Effector memory CD4-positive, alpha-beta T cell (primary cell): ENCODE data around the gene GTF3C1.
"Not testable (repeated sequence)": the region's sequence is repeated elsewhere in the genome, so short reads cannot be mapped to it uniquely, and the experiment has no call there.

Experiments
- DNase-seq, 3 donors: peaks; one replicate each; pipeline ENCODE4 v3.0.0-alpha.2; 2020
- H3K27ac ChIP-seq: 2 replicates; pipeline ENCODE4 v1.7.0; 2013; ENCODE audit warnings: mild to moderate bottlenecking, low read length, moderate library complexity; ENCODE audit not compliant: insufficient read depth, poor library complexity, severe bottlenecking
- H3K27me3 ChIP-seq: replicated peaks from 2 replicates; pipeline ENCODE4 v1.7.0; 2013; ENCODE audit warnings: mild to moderate bottlenecking, low read length; ENCODE audit not compliant: insufficient read depth, control insufficient read depth, poor library complexity, severe bottlenecking
- H3K36me3 ChIP-seq: 2 replicates; pipeline ENCODE4 v1.7.0; 2013; ENCODE audit warnings: mild to moderate bottlenecking, low read length, moderate library complexity; ENCODE audit not compliant: control insufficient read depth, insufficient read depth
- H3K4me1 ChIP-seq: 2 replicates; pipeline ENCODE4 v1.7.0; 2013; ENCODE audit warnings: low read length, mild to moderate bottlenecking; ENCODE audit not compliant: control insufficient read depth, insufficient read depth, poor library complexity, severe bottlenecking
- H3K4me3 ChIP-seq: 2 replicates; pipeline ENCODE4 v1.7.0; 2013; ENCODE audit warnings: low read length, low read depth, mild to moderate bottlenecking; ENCODE audit not compliant: insufficient read depth, poor library complexity, severe bottlenecking
- H3K9me3 ChIP-seq: 2 replicates; pipeline ENCODE4 v1.7.0; 2013; ENCODE audit warnings: mild to moderate bottlenecking, low read length, moderate library complexity; ENCODE audit not compliant: control insufficient read depth

The GTF3C1 gene

DNA sequence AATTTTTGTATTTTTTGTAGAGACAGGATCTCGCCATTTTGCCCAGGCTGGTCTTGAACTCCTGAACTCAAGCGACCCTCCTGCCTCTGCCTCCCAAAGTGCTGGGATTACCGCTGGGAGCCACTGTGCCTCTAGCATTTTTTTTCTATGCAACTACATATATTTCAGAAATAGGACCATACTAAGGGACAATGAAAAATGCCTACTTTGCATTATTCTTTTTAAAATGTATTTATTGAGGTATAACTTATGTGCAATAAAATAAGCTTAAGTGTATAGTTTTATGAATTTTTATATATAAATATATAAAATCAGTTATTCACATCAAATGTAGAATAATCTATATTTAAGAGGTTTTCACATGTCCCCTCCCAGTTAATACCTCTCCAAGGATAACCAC is 38.3 kb upstream of the GTF3C1 start:
- Histone ChIP-seq H3K27ac (no peak overlapping the region), H3K4me1 (no peaks in the 10 kb centered on the region), H3K27me3 (no peaks in the 10 kb centered on the region), H3K4me3 (no peak overlapping the region), H3K36me3 (no peaks in the 10 kb centered on the region), H3K9me3 (no peaks in the 10 kb centered on the region)
- DNase-seq = no peak

DNA sequence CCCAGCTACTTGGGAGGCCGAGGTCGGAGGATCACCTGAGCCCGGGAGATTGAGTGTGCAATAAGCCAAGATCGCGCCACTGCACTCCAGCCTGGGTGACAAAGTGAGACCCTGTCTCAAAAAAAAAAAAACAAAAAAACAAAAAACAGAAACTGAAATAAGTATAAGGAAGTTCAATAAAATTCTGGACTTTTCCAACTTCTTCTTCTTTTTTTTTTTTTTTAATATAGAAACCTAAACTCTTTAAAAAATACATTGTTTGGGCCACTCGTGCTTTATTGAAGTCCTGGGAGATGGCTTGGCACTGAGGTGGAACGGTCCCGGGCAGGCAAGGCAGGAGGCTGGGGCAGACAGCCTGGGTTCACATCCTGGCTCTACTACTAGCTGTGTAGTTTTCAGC is 37.0 kb upstream of the GTF3C1 start:
- Histone ChIP-seq H3K36me3 (no peaks in the 10 kb centered on the region), H3K27me3 (no peaks in the 10 kb centered on the region), H3K9me3 (no peaks in the 10 kb centered on the region), H3K27ac (no peak overlapping the region), H3K4me3 (no peak overlapping the region), H3K4me1 (no peaks in the 10 kb centered on the region)
- no peak for DNase-seq

DNA sequence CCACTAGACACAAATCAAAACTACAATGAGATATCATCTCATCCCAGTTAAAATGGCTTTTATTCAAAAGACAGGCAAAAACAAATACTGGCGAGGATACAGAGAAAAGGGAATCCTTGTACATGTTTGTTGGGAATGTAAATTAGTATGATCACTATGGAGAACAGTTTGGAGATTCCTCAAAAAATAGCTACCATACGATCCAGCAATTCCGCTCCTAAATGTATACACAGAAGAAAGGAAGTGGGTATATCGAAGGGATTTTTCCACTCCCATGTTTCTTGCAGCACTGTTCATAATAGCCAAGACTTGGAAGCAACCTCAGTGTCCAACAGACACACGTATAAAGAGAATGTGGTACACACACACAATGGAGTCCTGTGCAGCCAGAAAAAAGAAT is 35.5 kb upstream of the GTF3C1 start:
- H3K4me1 ChIP-seq = no peaks in the 10 kb centered on the region
- H3K36me3 ChIP-seq = no peaks in the 10 kb centered on the region
- no peak for DNase-seq
- no peaks in the 10 kb centered on the region for H3K9me3 ChIP-seq
- no peak overlapping the region for H3K4me3 ChIP-seq
- no peak overlapping the region for H3K27ac ChIP-seq
- H3K27me3 ChIP-seq = no peaks in the 10 kb centered on the region

DNA sequence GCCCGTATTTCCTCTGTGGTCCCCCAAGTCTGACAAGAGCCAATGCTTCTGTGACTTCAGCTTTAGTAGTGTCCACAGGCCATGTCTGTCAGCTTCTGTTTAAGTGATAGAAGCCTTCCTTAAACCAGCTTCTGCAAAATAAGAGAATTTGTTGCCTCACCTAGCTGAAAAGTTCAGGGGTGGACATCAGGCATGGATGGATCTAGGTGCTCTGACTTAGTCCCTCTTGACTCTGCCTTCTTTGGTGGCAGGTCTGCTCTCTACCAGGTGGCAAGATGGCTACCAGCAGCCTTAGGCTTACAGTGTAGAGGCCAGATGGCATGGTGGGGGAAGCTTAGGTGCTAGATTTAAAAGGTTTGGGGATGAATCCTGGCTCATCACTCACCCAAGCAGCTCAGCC is 33.9 kb upstream of the GTF3C1 start:
- peaks cover 4% of the 10 kb centered on the region for H3K36me3 ChIP-seq
- no peak overlapping the region for H3K4me3 ChIP-seq
- DNase-seq = no peak
- no peak overlapping the region for H3K27ac ChIP-seq
- no peaks in the 10 kb centered on the region for H3K27me3 ChIP-seq
- H3K9me3 ChIP-seq = no peaks in the 10 kb centered on the region
- no peaks in the 10 kb centered on the region for H3K4me1 ChIP-seq

DNA sequence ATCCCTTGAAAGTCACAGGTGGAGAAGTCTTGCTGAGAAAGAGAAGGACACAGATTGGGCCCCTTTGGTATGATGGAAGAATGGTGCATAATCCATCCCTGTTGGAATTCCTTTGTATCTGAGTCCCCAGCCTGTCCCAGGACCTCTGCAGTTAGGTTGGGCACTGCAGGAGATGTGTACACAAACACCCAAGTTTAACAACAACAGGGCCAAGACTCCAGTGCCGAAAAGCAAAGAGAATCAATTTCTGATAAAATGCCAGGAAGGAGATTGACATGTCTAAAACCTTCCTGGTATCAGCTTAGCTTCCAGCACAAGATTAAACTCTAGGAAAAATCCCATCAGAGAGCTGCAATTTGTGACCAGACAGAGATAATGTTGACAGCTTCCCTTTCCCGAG is 33.2 kb upstream of the GTF3C1 start:
- H3K27ac ChIP-seq = no peak overlapping the region
- no peaks in the 10 kb centered on the region for H3K9me3 ChIP-seq
- H3K36me3 ChIP-seq = peaks cover 4% of the 10 kb centered on the region
- no peak overlapping the region for H3K4me3 ChIP-seq
- no peaks in the 10 kb centered on the region for H3K4me1 ChIP-seq
- no peaks in the 10 kb centered on the region for H3K27me3 ChIP-seq
- no peak for DNase-seq

DNA sequence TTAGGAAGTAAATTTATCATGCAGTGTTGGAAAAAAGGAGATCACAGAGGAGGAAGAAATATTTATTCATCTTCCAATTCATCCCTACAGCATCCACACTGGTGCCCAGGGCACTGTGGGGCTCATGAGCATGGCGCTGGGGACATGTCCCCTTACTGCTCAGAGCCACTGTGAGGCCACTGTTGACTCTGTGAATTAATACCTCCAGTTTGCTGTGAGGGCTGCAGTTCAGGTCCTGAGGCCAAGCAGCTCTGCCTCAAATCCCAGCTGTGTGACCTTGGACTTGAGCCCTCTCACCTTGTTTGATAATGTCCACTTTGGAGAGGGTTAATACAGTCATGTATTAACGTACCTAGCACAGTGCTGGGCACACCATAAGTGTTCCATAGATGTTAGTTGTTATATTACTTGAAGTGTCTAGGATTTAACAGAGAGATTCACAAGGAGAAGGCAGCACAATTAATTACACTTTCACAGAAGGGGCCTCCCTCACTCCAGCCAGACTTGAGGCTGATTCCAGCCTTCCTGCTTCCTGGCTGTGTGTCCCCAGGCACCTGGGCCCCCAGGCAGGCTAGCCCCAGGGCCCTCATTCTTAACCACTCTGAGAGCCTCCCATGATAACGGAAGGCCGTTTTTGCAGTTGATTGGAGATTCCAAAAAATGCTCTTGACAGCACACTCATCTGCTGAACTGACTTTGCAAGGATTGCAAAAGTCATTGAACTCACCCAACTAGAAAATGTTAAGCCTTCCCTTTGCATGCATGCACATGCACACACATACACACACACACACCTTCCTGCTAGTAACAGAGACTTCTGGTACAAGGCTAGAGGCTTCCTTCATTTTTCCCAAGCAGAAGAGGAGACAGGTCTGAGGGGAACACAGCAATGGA is 29.6 kb upstream of the GTF3C1 start:
- H3K27me3 ChIP-seq = no peaks in the 10 kb centered on the region
- H3K4me3 ChIP-seq = no peak overlapping the region
- no peaks in the 10 kb centered on the region for H3K9me3 ChIP-seq
- H3K4me1 ChIP-seq = no peaks in the 10 kb centered on the region
- DNase-seq = no peak
- H3K36me3 ChIP-seq = peaks cover 12% of the 10 kb centered on the region
- no peak overlapping the region for H3K27ac ChIP-seq

DNA sequence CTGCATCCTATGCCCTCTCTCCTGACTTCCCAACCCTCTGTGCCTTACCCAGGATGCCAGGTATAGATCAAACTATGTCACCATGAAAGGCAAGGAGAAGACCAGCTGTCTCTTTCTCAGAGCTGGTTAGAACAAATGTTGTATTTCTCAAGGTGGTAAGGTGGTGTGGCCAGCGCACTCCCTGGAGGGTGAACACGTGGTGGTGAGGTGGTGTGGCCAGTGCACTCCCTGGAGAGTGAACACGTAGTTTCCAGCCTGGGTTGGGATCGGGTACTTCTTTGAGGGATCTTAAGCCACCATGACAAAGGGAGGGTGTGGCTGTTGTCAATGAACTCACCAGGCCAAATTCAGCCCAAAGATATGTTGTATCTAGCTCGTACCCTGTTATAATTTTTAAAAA is 27.0 kb upstream of the GTF3C1 start:
- peaks cover 12% of the 10 kb centered on the region for H3K36me3 ChIP-seq
- no peak for DNase-seq
- H3K4me3 ChIP-seq = no peak overlapping the region
- H3K27me3 ChIP-seq = no peaks in the 10 kb centered on the region
- no peak overlapping the region for H3K27ac ChIP-seq
- no peaks in the 10 kb centered on the region for H3K9me3 ChIP-seq
- H3K4me1 ChIP-seq = no peaks in the 10 kb centered on the region

DNA sequence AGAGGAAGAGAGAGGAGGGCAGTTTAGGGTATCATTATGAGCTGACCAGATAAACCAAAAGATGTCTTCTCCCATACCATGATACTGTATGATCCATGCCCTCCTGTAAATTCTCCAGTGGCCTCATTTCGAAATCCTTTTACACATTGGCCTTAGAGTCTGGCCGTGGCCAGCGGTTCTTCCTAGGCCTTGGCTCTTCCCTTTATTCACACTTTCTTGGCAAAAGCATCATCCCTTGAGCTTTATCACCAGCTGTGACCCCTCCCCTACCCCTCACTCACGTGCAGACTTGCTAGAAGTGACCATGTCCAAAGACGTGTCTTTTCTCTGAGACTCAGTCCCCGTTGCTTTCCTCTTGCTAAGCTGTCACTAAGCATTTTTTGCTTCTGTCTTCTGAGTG is 23.0 kb upstream of the GTF3C1 start:
- DNase-seq = no peak
- no peaks in the 10 kb centered on the region for H3K9me3 ChIP-seq
- no peak overlapping the region for H3K27ac ChIP-seq
- no peaks in the 10 kb centered on the region for H3K27me3 ChIP-seq
- H3K4me3 ChIP-seq = no peak overlapping the region
- no peaks in the 10 kb centered on the region for H3K4me1 ChIP-seq
- H3K36me3 ChIP-seq = peaks cover 8% of the 10 kb centered on the region

DNA sequence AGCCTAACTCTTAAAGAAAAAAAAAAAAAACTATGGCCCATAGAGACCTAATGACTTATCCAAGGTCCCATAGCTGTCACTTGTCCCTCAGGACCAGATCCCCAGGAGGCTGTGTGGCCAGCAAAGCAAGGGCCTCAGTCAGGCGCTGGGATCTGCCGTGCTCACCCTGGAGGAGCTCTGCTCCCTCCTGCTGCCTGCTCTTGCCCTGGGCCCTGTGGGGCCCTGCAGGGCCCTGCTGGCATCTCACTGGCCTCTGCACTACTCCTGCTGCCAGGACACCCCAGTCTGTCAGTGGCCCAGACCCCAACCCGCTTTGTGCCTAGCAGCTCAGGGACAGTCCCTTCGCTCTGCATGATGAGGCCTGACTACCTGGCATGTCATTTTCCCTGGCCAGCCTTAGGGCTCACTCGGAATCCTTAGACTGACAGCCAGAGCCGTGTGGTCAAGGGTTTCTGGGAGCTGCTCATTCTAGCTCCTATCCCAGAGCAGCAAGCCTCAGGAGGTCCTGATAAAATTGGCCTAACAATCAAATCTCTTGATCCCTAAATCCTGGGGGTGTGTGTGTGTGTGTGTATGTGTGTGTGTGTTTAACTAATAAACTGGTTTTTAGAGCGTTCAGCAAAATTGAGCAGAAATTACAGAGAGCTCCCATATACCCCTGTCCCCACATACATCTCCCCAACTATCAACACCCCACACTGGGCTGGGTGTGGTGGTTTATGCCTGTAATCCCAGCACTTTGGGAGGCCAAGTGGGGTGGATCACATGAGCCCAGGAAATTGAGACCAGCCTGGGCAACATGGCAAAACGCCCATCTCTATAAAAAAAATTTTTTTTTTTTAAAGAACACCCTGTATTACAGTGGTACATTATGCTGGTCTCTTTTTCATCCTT is 22.0 kb upstream of the GTF3C1 start:
- Histone ChIP-seq H3K4me3 (no peak overlapping the region), H3K27ac (no peak overlapping the region), H3K36me3 (peaks cover 8% of the 10 kb centered on the region), H3K9me3 (no peaks in the 10 kb centered on the region), H3K4me1 (no peaks in the 10 kb centered on the region), H3K27me3 (no peaks in the 10 kb centered on the region)
- no peak for DNase-seq

DNA sequence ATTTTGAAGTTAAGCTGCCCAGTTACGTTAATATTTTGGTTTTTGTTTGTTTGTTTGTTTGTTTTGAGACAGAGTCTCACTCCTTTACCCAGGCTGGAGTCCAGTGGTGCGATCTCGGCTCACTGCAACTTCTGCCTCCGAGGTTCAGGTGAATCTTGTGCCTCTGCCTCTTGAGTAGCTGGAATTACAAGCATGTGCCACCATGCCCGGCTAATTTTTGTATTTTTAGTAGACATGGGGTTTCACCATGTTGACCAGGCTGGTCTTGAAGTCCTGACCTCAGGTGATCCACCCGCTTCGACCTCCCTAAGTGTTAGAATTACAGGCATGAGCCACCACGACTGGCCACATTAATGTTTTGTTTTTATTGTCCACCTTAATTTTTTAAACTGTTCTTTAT is 21.3 kb upstream of the GTF3C1 start:
- H3K36me3 ChIP-seq, H3K27me3 ChIP-seq, H3K9me3 ChIP-seq, DNase-seq, H3K27ac ChIP-seq, H3K4me1 ChIP-seq, H3K4me3 ChIP-seq: not testable (repeated sequence)
